Measurements from ENCODE around the gene AP2B1.
"Not testable (repeated sequence)": the region's sequence is repeated elsewhere in the genome, so short reads cannot be mapped to it uniquely, and the experiment has no call there.

Gene AP2B1

GRCh38 chr17:35555691-35556090 lies 31.4 kb upstream of the AP2B1 start:
- peak; percentile 21 for TF ChIP-seq CTCF (IDR thresholded peaks at IDR 0.05; ENCODE audit: low read depth, low read length, missing control alignments)
- DNase-seq (ENCODE audit: extremely low read depth, low read depth) = no peak
- no peak overlapping the region for H3K4me3 ChIP-seq (replicated peaks; ENCODE audit: low read depth, low read length)

- no peak for DNase-seq (ENCODE audit: extremely low read depth, low read depth)
These were observed 29.8 kb upstream of the AP2B1 start for GRCh38 chr17:35557353-35557752.

GRCh38 chr17:35559495-35560210 lies 27.5 kb upstream of the AP2B1 start:
- DNase-seq (ENCODE audit: extremely low read depth, low read depth) = no peak
- no peak for TF ChIP-seq CTCF (IDR thresholded peaks at IDR 0.05; ENCODE audit: low read depth, low read length, missing control alignments)
- no peak overlapping the region for H3K4me3 ChIP-seq (replicated peaks; ENCODE audit: low read depth, low read length)

More at GRCh38 chr17:35557353-35557752, 29.8 kb upstream of the AP2B1 start:
- TF ChIP-seq CTCF (IDR thresholded peaks at IDR 0.05; ENCODE audit: low read depth, low read length, missing control alignments) = no peak
- no peak overlapping the region for H3K4me3 ChIP-seq (replicated peaks; ENCODE audit: low read depth, low read length)

- no peak within 1 kb of the TSS for H3K4me3 ChIP-seq (replicated peaks; ENCODE audit: low read depth, low read length)
- DNase-seq (ENCODE audit: extremely low read depth, low read depth) = no peak
- no peak for TF ChIP-seq CTCF (IDR thresholded peaks at IDR 0.05; ENCODE audit: low read depth, low read length, missing control alignments)
These were observed 26.4 kb upstream of the AP2B1 start, which contains the start of gene SLFN14 for GRCh38 chr17:35560703-35561102. SLFN14 (minus strand) TSS chr17:35560819; CDS start chr17:35558062, 2,757 bp downstream.

GRCh38 chr17:35563181-35563580 lies 23.9 kb upstream of the AP2B1 start:
- not testable (repeated sequence) for H3K4me3 ChIP-seq (replicated peaks; ENCODE audit: low read depth, low read length); DNase-seq (ENCODE audit: extremely low read depth, low read depth)

GRCh38 chr17:35566968-35567367 lies 20.2 kb upstream of the AP2B1 start:
- H3K4me3 ChIP-seq (replicated peaks; ENCODE audit: low read depth, low read length) = peak overlapping the region; percentile 97
- no peak for DNase-seq (ENCODE audit: extremely low read depth, low read depth)
- TF ChIP-seq CTCF (IDR thresholded peaks at IDR 0.05; ENCODE audit: low read depth, low read length, missing control alignments) = no peak

GRCh38 chr17:35568561-35568960 lies 18.6 kb upstream of the AP2B1 start:
- H3K4me3 ChIP-seq (replicated peaks; ENCODE audit: low read depth, low read length) = peak overlapping the region; percentile 97
- DNase-seq (ENCODE audit: extremely low read depth, low read depth) = no peak
- TF ChIP-seq CTCF (IDR thresholded peaks at IDR 0.05; ENCODE audit: low read depth, low read length, missing control alignments) = no peak

Data from HFF-Myc (cell line).